KOPT-K1 (cell line): ENCODE data around the gene AK8.

Source experiments
- H3K27ac ChIP-seq: fragments of 200-600 bp; sonication (generic); 2 replicates; pipeline ENCODE4 v1.5.1; 2016; ENCODE audit warnings: antibody characterized with exemption, mild to moderate bottlenecking, low read depth, low read length; ENCODE audit not compliant: poor library complexity, severe bottlenecking
- H3K36me3 ChIP-seq: fragments of 200-600 bp; sonication (generic); 2 replicates; pipeline ENCODE4 v1.5.1; 2017; ENCODE audit warnings: antibody characterized with exemption, mild to moderate bottlenecking, low read length, moderate library complexity; ENCODE audit not compliant: insufficient read depth
- H3K9me3 ChIP-seq: fragments of 200-600 bp; sonication (generic); 2 replicates; pipeline ENCODE4 v1.5.1; 2017; ENCODE audit warnings: antibody characterized with exemption, low read length, mild to moderate bottlenecking; ENCODE audit not compliant: insufficient read depth, poor library complexity, severe bottlenecking

AK8 gene

DNA sequence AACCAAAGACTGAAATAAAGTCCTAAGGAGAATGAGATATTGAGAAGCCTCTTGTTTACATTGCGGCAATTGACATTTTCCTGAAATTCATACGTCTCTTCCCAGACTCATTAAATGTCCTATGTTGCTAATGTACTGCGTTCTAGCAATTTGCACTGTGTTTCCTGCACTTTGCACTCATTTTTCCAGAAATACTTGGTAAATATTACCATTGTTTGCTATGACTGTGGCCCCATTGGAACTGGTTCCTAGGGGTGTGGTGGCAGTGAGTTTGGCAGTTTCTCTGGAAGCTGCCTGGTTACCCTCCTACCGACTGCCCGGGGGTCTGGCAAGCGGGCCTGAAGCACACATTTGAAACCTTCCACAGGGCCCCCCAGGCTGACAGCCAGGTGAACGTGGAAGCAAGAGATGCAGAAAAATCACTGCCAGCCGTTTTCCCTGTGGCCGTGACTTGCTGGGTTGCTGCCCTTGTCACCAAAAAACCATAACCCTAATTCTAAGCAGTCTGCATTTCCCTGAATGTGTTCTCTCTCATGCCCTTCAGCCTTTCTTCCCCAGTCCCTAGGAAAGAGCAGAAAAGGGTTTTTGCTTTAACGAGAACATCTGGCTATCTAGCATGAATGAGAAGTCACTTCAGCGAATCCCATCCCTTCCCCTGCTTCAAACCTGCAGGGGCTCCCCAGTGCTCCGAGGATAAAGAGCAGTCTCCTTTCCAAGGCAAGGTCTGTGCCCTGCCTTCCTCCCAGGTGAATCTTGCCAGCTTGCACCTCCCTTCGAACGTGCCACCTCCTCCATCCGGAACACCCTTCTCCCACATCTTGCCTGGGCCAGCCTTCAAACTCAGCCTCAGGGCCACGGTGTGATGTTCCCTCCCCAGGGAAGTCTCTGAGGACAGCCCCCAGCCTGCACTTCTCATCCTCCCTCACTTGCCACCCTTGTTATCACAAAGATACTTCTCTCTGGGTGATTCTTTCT lies 84.2 kb downstream of the AK8 start:
- H3K9me3 ChIP-seq: no peaks in the 10 kb centered on the region
- H3K27ac ChIP-seq: no peak overlapping the region
- H3K36me3 ChIP-seq: no peaks in the 10 kb centered on the region

DNA sequence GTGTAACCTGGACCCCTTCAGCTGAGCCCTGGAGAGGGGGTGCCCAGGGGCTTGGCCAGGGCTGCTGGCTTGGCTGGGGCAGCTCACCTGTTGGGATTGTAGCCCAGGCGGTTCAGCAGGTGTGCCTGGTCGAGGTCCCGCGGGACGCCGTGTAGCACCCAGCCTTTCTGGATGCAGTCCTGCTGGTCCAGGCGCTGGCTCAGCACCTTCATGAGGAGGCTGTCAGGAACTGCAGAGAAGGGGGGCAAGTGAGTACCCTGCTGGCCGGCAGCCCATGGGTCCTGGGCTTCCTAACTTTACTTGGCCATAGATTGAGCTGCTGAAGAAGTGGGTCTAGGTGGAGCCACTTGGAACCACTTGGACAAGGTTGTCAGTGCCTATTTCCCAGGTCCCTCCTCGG lies 85.5 kb downstream of the AK8 start:
- H3K36me3 ChIP-seq: no peaks in the 10 kb centered on the region
- no peak overlapping the region for H3K27ac ChIP-seq
- no peaks in the 10 kb centered on the region for H3K9me3 ChIP-seq

DNA sequence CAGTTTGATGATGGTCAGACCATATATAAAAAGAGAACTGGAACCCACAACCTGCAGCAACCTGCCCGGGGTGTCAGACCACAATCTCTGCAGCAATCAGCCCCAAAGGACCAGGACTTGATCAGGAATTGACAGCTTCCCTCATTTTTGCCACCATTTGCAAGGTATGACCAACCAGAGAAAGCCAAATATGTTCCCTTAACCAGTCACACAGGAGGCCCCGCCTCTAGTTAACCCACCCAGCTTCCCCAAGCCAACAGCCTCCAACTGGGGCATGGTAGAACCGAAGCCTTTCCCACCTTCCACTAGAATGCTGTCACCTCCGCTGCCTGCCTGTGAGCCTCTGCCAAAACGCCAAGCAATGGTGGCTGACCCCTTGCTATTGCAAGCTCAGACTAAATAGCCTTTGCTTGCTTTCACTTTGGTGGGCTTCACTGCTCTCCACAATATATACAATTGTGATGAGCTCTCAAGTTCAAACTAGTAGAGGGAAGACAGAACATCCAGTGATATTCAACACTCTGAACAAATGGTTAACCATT lies 86.3 kb downstream of the AK8 start:
- Histone ChIP-seq H3K27ac (no peak overlapping the region), H3K9me3 (no peaks in the 10 kb centered on the region), H3K36me3 (no peaks in the 10 kb centered on the region)

DNA sequence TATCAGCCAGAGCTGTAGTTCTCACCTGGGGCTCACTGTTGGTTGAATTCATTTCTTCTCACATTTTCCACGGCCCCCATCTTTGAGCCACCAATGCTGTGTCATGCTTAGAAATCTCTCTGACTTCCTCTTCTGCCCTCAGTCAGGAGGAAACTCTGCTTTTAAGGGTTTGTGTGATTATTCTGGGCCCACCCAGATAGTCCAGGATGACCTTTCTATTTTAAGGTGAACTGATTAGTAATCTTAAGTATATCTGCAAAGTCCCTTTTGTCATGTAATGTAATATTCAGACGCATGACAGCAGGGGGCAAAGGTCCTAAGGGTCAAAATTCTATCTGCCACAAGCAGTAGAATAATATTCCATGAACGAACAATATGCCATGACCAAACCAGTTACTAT lies 88.4 kb downstream of the AK8 start:
- H3K27ac ChIP-seq: no peak overlapping the region
- H3K9me3 ChIP-seq: no peaks in the 10 kb centered on the region
- H3K36me3 ChIP-seq: no peaks in the 10 kb centered on the region

DNA sequence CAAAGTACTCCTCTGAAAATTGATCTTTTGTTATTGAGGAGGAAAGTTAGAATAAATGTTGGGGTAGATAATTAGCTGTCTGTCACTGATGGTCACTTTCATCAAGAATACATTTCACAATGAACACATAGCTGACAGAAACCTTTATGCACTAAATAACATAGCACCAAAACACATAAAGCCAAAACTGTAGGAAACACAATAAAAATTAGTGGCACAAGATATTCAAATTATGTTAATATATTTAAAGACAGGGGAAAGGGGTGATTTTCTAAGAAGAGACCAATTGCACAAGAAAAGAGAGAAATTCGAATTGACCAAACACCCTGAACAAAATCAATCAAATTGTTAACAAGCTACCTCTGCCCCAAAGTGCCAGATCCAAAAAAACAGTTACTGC lies 89.7 kb downstream of the AK8 start:
- no peaks in the 10 kb centered on the region for H3K36me3 ChIP-seq
- no peak overlapping the region for H3K27ac ChIP-seq
- H3K9me3 ChIP-seq: no peaks in the 10 kb centered on the region

DNA sequence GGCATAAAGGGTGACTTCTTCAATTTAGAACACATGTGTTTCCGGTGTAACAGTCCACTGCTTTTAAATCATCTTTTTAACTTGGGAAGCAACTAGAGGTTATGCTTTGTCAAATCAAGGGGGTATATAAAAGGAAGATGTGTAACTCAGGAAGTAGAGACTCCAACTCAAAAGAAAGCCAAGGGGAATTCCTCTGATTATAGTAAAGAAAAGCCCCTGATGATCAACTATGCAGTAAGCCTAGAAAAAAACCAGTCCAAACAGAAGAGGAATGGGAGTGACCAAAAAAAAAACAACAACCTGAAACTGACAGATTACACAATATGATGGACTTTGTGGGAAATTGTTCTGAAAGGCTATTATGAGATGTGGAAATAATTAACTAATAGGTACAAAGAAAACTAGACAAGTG lies 90.3 kb downstream of the AK8 start:
- H3K27ac ChIP-seq: no peak overlapping the region
- H3K36me3 ChIP-seq: no peaks in the 10 kb centered on the region
- H3K9me3 ChIP-seq: no peaks in the 10 kb centered on the region

DNA sequence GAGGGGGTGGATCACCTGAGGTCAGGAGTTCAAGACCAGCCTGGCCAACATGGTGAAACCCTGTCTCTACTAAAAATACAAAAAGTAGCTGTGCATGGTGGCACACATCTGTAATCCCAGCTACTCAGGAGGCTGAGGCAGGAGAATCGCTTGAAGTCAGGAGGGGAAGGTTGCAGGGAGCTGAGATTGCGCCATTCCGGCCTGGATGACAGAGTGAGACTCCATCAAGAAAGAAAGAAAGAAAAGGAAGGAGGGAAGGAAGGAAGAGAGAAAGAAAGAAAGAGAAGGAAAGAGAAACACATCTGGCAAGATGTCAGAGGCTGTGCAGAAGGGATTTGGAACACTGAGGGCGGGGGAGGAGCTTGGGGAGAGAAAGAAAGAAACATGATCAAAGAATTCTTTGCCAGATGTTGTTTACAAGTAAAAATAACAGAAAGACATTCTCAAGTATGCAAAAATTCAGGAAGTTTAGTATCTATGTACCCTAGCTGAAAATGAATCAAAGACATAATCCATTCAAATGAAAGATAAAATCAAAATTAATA lies 93.7 kb downstream of the AK8 start:
- no peaks in the 10 kb centered on the region for H3K36me3 ChIP-seq
- H3K9me3 ChIP-seq: no peaks in the 10 kb centered on the region
- no peak overlapping the region for H3K27ac ChIP-seq

DNA sequence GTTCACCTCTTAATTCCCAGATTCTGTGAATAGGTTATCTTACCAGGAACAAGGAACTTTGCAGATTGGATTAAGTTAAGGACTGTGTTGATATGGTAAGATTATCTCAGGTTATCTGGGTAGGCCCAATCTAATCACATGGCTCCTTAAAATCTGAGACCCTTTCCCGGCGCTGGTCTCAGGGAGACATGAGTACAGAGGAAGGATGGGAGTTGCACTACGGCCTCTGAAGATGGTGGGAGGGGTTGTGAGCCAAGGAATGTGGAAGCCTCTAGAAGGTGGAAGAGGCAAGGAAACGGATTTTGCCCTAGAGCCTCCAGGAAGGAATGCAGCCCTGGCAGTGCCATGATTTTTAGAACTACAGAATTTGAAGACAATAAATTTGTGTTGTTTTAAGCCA lies 95.1 kb downstream of the AK8 start:
- Histone ChIP-seq H3K9me3 (no peaks in the 10 kb centered on the region), H3K27ac (no peak overlapping the region), H3K36me3 (no peaks in the 10 kb centered on the region)

DNA sequence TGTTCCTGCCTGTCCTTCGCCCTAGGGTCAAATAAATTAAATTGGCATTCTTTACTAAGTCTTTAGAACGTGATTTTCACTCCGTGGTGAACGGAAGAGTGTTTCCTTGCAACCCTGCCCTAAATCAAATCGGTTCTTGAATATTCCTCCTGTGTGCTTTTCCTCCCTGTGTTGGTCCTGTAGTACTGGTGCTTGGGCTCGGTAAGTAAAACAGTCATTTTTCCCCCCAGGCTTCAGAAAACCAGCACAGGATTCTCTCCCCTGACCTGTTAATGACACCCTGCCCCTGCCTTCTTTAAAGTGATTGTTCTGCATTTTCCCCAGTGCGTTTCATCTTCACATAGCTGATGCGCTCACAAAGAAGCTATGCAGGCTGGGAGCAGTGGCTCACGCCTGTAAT lies 96.0 kb downstream of the AK8 start:
- Histone ChIP-seq H3K27ac (no peak overlapping the region), H3K36me3 (no peaks in the 10 kb centered on the region), H3K9me3 (no peaks in the 10 kb centered on the region)

DNA sequence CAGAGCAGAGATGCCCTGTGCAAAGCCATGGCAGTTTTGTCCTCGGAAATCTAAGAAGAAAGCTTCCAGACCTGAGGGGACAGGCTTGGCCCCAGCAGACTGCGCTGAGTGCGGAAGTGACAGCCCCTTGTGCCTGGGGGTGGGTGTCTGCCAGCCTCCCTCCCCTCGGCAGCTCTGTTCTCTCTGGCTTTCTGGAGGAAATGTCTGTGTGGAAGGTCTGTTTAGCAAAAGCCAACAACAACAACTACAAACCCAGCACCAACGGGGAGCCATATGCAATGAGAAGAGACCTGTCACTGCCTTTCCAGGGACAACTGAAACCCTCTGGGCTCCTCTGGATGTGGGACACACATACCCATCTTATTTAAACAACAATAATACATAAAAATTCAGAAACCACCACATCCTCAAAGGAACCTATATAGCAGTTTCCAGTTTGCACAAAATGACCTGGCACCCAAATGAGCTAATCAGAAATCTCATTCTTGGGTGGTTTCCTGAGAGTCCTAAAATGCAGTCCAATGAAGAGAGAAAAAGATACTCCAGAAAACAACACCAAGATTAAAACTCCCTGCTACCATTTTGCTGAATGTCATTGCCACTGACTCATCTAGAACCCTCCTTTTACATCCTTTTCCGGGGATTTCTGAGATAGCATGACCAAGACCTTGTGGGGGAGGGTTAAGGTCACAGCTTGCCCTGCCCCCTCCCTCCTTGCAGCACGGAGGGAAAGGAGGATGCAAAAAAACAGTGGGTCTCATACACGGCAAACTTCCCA lies 97.7 kb downstream of the AK8 start:
- Histone ChIP-seq H3K27ac (no peak overlapping the region), H3K36me3 (no peaks in the 10 kb centered on the region), H3K9me3 (no peaks in the 10 kb centered on the region)

DNA sequence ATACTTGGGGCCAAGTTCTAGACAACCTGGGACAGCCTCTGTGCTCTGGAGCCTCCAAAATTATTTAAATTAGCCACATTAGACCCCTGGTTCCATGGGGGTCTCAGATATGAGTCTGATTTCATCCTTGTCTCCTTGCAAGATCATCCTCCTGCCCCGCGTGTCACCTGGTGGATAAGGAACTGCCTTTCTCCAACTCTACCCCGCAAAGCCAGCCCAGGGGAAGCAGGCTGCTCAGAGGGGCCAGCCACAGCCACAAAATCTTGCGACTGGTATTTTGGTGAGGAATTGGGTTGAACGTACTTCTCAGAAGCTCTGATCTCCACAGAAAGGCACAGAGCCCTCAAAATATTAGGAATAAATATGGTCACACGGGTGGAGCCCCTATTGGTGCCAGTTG lies 101.2 kb downstream of the AK8 start:
- no peak overlapping the region for H3K27ac ChIP-seq
- no peaks in the 10 kb centered on the region for H3K36me3 ChIP-seq
- H3K9me3 ChIP-seq: peaks cover 6% of the 10 kb centered on the region

DNA sequence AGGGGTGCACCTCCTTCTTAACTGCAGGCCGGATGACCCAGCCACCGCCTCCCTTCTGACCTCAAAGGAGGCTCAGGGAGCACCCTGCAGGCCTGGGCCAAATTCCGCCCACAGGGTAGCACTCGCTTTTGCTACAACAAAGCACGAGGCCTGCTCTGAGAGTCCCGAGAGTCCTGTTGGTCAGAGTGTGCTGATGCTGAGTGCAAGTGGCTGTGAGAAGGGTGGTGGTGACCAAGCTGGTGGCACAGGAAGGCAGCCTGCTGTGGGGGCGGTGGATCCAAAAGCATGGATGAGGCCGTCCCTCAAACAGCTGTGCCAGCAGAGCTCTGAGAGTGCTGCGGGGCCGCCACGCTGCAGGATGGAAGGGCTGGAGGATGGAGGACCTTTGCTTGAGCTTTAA lies 101.8 kb downstream of the AK8 start:
- no peak overlapping the region for H3K27ac ChIP-seq
- H3K9me3 ChIP-seq: peaks cover 12% of the 10 kb centered on the region
- H3K36me3 ChIP-seq: no peaks in the 10 kb centered on the region; the same call in 1 of the 2 replicates

DNA sequence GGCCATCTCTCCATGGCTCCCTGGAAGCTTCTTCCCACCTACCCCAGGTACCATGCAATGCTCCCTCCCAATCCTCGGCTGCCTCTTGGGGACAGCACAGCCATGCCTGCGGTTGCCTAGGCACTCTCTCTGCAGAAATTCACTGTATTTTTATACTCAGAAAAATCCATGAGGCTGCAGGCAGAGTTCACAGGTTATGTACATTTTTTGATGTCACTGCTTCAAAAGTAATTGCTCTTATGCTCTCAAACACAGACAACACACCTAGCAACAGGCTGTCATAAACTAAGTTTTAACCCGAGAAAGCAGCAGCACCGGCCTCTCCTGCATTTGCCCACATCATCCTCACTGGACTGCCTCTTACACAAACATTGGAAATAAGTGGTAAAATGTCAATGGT lies 102.4 kb downstream of the AK8 start:
- peaks cover 14% of the 10 kb centered on the region for H3K9me3 ChIP-seq

DNA sequence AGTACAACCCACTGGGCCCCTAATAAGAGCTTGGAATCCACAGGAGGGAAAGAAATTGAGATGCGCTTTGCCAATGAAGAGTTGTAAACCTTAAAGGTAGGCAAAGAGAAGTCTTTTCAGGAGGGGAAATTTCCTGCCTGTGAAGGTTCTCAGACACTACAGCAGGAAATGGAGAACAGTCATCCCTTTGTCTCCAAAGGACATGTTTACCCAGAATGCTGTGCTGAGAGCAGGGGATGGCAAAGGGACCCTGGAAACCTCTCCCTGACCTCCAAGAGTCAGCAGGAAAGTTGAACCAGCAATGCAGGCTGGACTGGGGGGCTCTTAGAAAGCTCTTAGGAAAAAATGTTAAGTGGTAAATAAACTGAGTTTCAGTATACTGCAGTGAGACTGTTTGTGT lies 103.2 kb downstream of the AK8 start:
- H3K9me3 ChIP-seq: peaks cover 14% of the 10 kb centered on the region
- H3K27ac ChIP-seq: no peak overlapping the region
- H3K36me3 ChIP-seq: no peaks in the 10 kb centered on the region; the same call in 1 of the 2 replicates

More for the DNA sequence above, 102.4 kb downstream of the AK8 start:
- H3K27ac ChIP-seq: no peak overlapping the region
- no peaks in the 10 kb centered on the region; the same call in 1 of the 2 replicates for H3K36me3 ChIP-seq

DNA sequence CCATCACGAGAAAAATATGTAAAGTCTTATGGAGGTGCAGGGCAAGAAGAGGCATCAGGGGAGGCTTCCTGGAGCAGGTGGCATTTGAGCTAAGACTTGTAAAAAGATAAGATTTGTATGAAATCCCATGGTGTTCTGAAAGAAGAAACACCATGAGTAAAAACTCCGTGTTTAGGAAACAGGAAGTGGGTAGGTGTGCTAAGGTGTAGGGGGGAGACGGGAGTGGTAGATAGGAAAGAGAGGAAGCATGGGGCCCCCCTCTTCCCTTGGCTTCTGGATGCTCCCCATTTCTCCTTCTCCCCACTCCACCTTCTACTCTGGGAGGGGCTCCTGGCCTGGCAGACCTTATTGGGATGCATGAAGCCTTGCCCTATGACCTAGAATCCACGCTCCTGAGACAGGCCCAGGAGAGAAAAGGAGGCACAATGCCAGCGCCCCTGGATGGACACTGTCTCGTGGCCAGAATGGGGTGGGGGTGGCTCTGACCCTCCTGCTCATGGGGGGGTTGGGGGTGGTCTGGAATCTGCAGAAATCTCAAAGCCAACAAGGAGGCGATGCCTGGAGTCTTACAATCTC lies 104.2 kb downstream of the AK8 start:
- no peaks in the 10 kb centered on the region; the same call in 1 of the 2 replicates for H3K36me3 ChIP-seq
- H3K9me3 ChIP-seq: peaks cover 14% of the 10 kb centered on the region
- no peak overlapping the region for H3K27ac ChIP-seq
